MM.1S (cell line): Measurements from ENCODE around the gene PHACTR1.

ENCODE experiments used
- DNase-seq: peaks from one replicate; pipeline ENCODE4 v3.0.0-alpha.2; 2015
- H2AFZ ChIP-seq: fragments of 300-600 bp; sonication (generic); 2 replicates; pipeline ENCODE4 v1.6.0; 2016; ENCODE audit warnings: antibody characterized with exemption, low read length
- H3F3A ChIP-seq: fragments of 300-600 bp; sonication (generic); 2 replicates; pipeline ENCODE4 v1.6.1; 2016; ENCODE audit warnings: mild to moderate bottlenecking, antibody characterized with exemption, low read length, moderate library complexity, mixed read lengths; ENCODE audit not compliant: insufficient read depth
- H3K27ac ChIP-seq: fragments of 300-600 bp; sonication (generic); 2 replicates; pipeline ENCODE4 v1.5.1; 2016; ENCODE audit warnings: mild to moderate bottlenecking, low read length
- H3K27me3 ChIP-seq: fragments of 300-600 bp; sonication (generic); replicated peaks from 2 replicates; pipeline ENCODE4 v1.6.0; 2016; ENCODE audit warnings: low read length; ENCODE audit not compliant: insufficient read depth
- H3K36me3 ChIP-seq: fragments of 300-600 bp; sonication (generic); replicated peaks from 2 replicates; pipeline ENCODE4 v1.6.1; 2016; ENCODE audit warnings: mild to moderate bottlenecking, low read length, mixed read lengths; ENCODE audit not compliant: insufficient read depth
- H3K4me1 ChIP-seq: fragments of 300-600 bp; sonication (generic); 2 replicates; pipeline ENCODE4 v1.6.1; 2016; ENCODE audit warnings: low read length, mixed read lengths
- H3K4me2 ChIP-seq: fragments of 300-600 bp; sonication (generic); 2 replicates; pipeline ENCODE4 v1.6.0; 2016; ENCODE audit warnings: low read depth, low read length
- H3K4me3 ChIP-seq: fragments of 300-600 bp; sonication (generic); 2 replicates; pipeline ENCODE4 v1.5.1; 2016; ENCODE audit warnings: low read length, mixed read lengths
- H3K79me2 ChIP-seq: fragments of 300-600 bp; sonication (generic); 2 replicates; pipeline ENCODE4 v1.6.1; 2016; ENCODE audit warnings: mixed run types, low read length, mixed read lengths
- H3K9ac ChIP-seq: fragments of 300-600 bp; sonication (generic); 2 replicates; pipeline ENCODE4 v1.6.1; 2016; ENCODE audit warnings: low read length, mixed read lengths
- H3K9me2 ChIP-seq: fragments of 300-600 bp; sonication (generic); replicated peaks from 2 replicates; pipeline ENCODE4 v1.6.1; 2016; ENCODE audit warnings: mild to moderate bottlenecking, low read length, mixed read lengths; ENCODE audit not compliant: insufficient read depth
- H3K9me3 ChIP-seq: fragments of 300-600 bp; sonication (generic); replicated peaks from 2 replicates; pipeline ENCODE4 v1.6.1; 2016; ENCODE audit warnings: mild to moderate bottlenecking, low read length, mixed read lengths; ENCODE audit not compliant: insufficient read depth
- H4K20me1 ChIP-seq: fragments of 300-600 bp; sonication (generic); 2 replicates; pipeline ENCODE4 v1.6.1; 2016; ENCODE audit warnings: mild to moderate bottlenecking, low read length, moderate library complexity, mixed read lengths; ENCODE audit not compliant: insufficient read depth
- CTCF ChIP-seq: fragments of 300-600 bp; sonication (generic); IDR thresholded peaks from 2 replicates; pipeline ENCODE4 v1.5.1; 2016; ENCODE audit warnings: antibody characterized with exemption, low read length, mixed read lengths
- EZH2 ChIP-seq: fragments of 300-600 bp; sonication (generic); optimal IDR thresholded peaks from 2 replicates; pipeline ENCODE3; 2017; ENCODE audit warnings: low read depth, mild to moderate bottlenecking, antibody characterized with exemption, low read length, mixed read lengths
- EZH2phosphoT487 ChIP-seq: fragments of 300-600 bp; sonication (generic); IDR thresholded peaks from 2 replicates; pipeline ENCODE4 v1.6.1; 2018; ENCODE audit warnings: antibody characterized with exemption, low read length

The PHACTR1 gene

GRCh38 chr6:13172291-13172690 is 455.7 kb downstream of the PHACTR1 start:
- no peak overlapping the region for H3K27ac ChIP-seq
- no peak for DNase-seq
- H3K36me3 ChIP-seq, result no peaks in the 10 kb centered on the region
- no peaks in the 10 kb centered on the region for H3F3A ChIP-seq
- TF ChIP-seq EZH2phosphoT487 (no peak), CTCF (no peak), EZH2 (no peak)
- H3K79me2 ChIP-seq, result no peaks in the 10 kb centered on the region
- no peaks in the 10 kb centered on the region for H3K9me3 ChIP-seq
- no peak overlapping the region for H3K9ac ChIP-seq
- no peaks in the 10 kb centered on the region for H3K27me3 ChIP-seq
- no peaks in the 10 kb centered on the region for H3K9me2 ChIP-seq
- H4K20me1 ChIP-seq, result no peaks in the 10 kb centered on the region
- no peaks in the 10 kb centered on the region for H3K4me1 ChIP-seq
- H2AFZ ChIP-seq, result no peak overlapping the region
- no peak overlapping the region for H3K4me2 ChIP-seq
- no peak overlapping the region for H3K4me3 ChIP-seq

DNA sequence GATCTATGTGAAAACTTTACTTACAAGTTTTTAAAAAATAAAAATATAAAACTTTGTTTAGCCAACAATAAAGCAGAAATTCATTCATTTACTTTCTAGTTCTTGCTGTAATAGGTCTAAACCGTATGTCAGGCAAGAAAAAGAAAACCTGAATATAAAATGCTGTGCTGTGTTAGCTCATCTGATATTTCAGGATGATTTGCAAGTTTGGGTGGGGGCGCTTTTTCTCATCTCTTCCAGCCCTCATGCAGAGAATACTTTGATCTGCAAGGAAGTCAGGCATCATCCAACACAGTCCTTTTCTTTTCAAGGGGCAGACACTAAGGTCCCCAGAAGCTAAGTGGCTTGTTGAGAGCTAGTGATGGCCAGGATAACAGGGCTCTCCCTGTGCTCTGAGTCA is 458.5 kb downstream of the PHACTR1 start:
- Histone ChIP-seq H3K9ac (no peak overlapping the region), H3K36me3 (no peaks in the 10 kb centered on the region), H3K9me2 (no peaks in the 10 kb centered on the region), H3K9me3 (no peaks in the 10 kb centered on the region), H3K4me3 (no peak overlapping the region), H3K27ac (no peak overlapping the region), H4K20me1 (no peaks in the 10 kb centered on the region), H3K79me2 (no peaks in the 10 kb centered on the region), H3K27me3 (no peaks in the 10 kb centered on the region), H2AFZ (no peak overlapping the region), H3K4me1 (no peaks in the 10 kb centered on the region), H3K4me2 (no peak overlapping the region), H3F3A (no peaks in the 10 kb centered on the region)
- TF ChIP-seq EZH2phosphoT487, result no peak
- TF ChIP-seq EZH2, result no peak
- no peak for TF ChIP-seq CTCF
- DNase-seq, result no peak

DNA sequence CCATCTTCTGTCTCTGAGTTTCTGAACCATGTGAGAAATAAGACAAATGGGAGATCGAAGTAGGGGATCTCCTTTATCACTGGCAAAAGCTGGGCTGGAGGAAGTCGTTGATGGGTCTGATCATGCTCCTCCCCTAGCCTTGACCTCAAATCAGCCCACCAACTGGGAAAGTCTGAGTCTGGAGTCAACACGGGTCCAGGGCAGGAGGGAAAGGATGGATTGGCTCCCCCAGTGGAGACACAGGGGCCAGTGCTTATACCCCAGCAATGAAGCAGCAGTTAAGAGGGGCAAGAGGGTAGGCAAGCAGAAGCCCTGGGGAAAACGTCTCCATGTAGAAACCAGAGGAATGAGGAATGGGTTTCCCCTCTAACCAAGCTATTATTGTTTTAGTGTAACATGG is 459.2 kb downstream of the PHACTR1 start:
- Histone ChIP-seq H2AFZ (no peak overlapping the region), H3K9ac (no peak overlapping the region), H3F3A (no peaks in the 10 kb centered on the region), H3K4me3 (no peak overlapping the region), H3K27ac (no peak overlapping the region), H4K20me1 (no peaks in the 10 kb centered on the region), H3K27me3 (no peaks in the 10 kb centered on the region), H3K9me2 (no peaks in the 10 kb centered on the region), H3K9me3 (no peaks in the 10 kb centered on the region), H3K4me1 (no peaks in the 10 kb centered on the region), H3K36me3 (no peaks in the 10 kb centered on the region), H3K79me2 (no peaks in the 10 kb centered on the region), H3K4me2 (no peak overlapping the region)
- no peak for TF ChIP-seq EZH2phosphoT487
- no peak for TF ChIP-seq CTCF
- no peak for TF ChIP-seq EZH2
- DNase-seq, result no peak
